AG09309 (cell line): ENCODE results near the gene UTS2R.
A peak's percentile ranks its signal among the peaks of the same experiment; 100 is the strongest.

Source experiments
- DNase-seq: peaks from one replicate; pipeline ENCODE4 v3.0.0-alpha.2; 2010; ENCODE audit warnings: low read depth
- H3K4me3 ChIP-seq: 2 replicates; pipeline ENCODE4 v1.5.1; 2011; ENCODE audit warnings: mild to moderate bottlenecking, low read depth, low read length, moderate library complexity; ENCODE audit not compliant: control insufficient read depth
- TF ChIP-seq, protein P1 (sequence below): IDR thresholded peaks from 2 replicates; pipeline ENCODE4 v1.5.1; 2011; ENCODE audit warnings: mild to moderate bottlenecking, low read depth, low read length, inconsistent platforms; ENCODE audit not compliant: insufficient read depth, control insufficient read depth; ENCODE audit errors: missing control alignments

Gene UTS2R

DNA sequence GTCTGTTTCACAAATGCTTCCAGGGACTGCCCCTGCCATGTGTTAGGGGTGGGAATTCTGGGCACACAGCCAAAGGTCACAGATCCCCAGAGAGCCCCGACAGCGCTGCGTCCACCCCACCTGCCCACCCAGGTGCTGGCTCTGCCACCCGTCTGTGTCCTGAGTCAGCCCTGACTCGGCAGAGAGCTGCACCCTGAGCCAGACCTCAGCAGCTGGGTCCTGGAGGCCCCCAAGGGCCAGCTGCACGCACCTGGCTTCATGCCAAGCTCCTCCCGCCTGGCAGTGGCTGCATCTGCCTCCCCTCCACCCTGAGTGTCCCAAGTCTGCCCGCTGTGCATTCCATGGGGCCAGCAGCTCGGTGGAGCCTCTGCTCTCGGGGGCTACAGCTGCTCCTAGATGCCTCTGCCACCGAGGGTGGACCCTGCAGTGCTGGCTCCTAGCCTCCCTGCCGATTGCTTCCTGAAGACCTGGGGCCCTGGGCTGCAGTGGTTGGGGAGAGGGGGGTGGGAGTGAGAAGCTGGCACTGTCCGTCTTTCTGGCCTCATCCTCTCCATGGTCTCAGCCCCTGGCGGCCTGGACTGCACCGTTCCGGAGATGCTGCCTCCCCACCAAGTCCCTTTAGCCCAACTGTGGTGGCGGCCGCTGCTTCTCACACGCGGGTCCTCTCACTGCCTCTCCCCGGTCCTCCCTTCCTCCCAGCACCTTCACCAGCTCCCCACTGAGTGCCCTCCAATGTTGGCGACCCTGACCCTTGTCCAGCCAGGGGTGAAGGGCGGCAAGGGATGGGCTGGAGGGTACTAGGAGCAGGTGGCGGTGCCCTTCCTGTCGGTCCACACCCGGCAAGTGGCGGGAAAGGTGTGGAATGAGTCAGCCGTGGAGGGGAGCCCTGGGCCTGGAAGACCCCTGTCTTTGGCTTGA lies 41.0 kb upstream of the UTS2R start:
- no peak overlapping the region for H3K4me3 ChIP-seq
- no peak for DNase-seq
- TF ChIP-seq, protein P1, sequence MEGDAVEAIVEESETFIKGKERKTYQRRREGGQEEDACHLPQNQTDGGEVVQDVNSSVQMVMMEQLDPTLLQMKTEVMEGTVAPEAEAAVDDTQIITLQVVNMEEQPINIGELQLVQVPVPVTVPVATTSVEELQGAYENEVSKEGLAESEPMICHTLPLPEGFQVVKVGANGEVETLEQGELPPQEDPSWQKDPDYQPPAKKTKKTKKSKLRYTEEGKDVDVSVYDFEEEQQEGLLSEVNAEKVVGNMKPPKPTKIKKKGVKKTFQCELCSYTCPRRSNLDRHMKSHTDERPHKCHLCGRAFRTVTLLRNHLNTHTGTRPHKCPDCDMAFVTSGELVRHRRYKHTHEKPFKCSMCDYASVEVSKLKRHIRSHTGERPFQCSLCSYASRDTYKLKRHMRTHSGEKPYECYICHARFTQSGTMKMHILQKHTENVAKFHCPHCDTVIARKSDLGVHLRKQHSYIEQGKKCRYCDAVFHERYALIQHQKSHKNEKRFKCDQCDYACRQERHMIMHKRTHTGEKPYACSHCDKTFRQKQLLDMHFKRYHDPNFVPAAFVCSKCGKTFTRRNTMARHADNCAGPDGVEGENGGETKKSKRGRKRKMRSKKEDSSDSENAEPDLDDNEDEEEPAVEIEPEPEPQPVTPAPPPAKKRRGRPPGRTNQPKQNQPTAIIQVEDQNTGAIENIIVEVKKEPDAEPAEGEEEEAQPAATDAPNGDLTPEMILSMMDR, result no peak

DNA sequence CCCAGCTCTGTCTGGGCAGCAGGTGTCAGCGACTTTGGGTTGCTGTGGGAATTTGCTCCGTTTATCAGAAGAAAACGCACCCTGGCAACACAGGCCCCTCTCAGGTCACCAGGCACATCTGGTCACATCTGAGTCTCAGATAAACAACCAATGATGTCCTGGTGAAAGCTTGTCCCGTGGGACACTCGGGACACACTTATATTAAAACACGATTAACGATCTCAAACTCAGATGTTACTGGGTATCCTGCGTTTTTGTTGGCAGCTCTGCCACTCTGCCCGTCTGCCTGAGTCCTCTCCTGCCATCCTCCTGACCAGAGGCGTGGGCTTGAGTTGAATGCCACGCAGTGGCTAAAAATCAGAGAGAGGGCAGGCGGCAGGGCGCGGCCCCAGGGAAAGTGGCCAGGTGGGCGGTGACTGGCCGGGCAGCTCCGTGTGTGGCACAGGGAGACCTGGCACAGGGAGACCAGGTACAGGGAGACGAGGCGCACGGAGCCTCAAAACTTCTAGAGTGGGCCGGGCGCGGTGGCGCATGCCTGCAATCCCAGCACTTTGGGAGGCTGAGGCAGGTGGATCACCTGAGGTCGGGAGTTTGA lies 40.1 kb upstream of the UTS2R start:
- H3K4me3 ChIP-seq, result no peak overlapping the region
- TF ChIP-seq, protein P1, result no peak
- no peak for DNase-seq

DNA sequence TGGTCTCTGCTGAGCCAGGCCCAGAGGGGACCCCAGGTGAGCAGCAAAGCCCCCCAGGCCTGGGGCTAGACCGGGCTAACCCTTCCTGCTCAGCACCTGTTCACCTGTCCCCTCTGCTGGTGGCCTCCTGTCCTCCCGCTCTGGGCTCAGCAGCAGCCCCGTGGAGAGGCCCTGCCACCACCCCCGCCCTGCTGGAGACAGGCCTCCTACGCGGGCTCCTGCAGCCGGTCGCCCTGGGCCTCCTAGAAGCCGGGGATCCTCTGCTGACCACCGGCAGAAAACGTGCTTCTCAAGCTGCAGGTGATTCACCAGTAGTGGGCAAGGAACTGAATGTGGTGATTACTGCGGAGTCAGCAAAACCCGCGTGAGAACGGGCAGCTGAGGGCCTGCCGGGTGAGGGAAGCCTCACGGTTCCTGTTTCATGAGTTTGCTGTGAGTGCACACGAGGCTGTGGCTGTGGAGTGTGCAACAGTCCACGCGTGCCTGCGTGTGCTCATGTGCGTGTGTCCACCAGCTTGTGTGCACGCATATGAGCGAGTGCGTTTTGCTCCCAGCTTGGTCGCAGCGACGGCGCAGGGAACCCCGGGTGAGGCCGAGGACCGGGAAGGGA lies 38.8 kb upstream of the UTS2R start:
- peak overlapping the region; percentile 63 for H3K4me3 ChIP-seq
- TF ChIP-seq, protein P1, result no peak
- no peak for DNase-seq

DNA sequence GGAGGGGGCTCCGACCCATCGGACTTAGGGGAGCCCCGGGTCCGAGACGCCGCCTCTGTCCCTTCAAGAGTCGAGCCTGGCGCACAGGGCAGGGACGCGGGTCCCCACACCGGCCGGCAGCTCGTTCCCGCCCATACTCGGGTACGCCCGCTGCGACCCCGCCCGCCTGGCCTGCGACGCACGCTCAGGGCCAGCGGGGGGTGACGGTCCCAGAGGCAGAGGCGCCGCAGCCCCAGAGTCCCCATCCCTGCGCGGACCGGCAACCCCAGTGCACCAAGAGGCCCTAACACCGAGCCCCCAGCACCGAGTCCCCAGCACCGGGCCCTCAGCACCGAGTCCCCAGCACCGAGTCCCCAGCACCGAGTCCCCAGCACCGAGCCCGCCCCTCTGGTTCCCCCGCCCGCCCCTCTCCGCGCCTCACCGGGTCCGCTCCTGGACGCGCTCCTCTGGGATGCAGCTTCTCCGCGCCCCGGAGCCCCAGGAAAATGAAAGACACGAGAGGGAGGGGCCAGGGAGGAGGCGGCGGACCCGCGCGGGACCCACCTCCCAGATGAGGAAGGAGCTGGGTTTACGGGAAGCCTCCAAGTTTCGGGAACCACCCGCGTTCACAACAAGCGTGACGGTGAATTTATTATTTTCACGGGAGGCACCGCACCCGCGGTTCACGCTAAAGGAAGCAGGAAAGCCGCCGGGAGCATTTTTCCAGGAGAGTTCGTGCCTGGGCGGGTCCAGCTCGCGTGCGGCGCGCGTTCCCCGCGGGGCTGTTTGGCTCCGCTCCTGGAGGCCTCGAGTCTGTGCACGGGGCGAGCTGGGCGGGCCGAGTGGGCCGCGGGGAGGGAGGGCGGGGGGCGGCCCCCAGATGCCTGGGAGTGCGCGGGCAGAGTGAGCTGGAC lies 38.0 kb upstream of the UTS2R start, which contains the start of gene SECTM1:
Gene SECTM1, minus strand, starts transcription at position 488 of the 893 bp plus-strand sequence. CDS start 6,526 bp downstream, outside the sequence.
- no peak for DNase-seq
- H3K4me3 ChIP-seq, result peak within 1 kb of the TSS; percentile 63
- TF ChIP-seq, protein P1, result no peak

DNA sequence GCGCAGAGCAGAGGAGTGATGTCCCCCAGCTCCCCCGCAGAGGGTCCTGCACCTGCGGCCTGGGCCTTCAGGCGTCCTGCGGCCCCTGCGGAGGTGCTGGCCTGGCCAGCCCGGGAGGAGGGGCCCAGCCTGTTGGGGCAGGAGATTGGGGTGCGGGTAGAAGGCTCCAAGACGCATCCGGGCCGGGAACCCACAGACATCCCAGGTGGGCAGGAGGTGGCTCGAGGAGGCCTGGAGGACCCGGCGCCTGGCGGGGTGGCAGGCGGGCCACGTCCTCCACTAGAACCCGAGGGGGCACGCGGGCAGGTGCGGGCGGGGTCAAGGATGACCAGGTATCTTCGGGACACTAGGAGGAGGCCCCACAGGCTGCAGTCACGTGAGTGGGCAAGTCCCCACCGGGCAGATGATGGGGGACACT lies 37.4 kb upstream of the UTS2R start:
- peak overlapping the region; percentile 63 for H3K4me3 ChIP-seq

More for the DNA sequence above, 37.4 kb upstream of the UTS2R start:
- TF ChIP-seq, protein P1, result no peak
- DNase-seq, result no peak
